GM12891 (cell line): ENCODE data around the gene ELOVL5.

Experiments
- POLR2A ChIP-seq: IDR thresholded peaks from 2 replicates; pipeline ENCODE4 v1.6.1; 2011; ENCODE audit warnings: low read depth, low read length, control low read depth
- POLR2AphosphoS5 ChIP-seq: IDR thresholded peaks from 2 replicates; pipeline ENCODE4 v1.6.1; 2011; ENCODE audit warnings: low read depth, low read length, control low read depth
- POU2F2 ChIP-seq: IDR thresholded peaks from 2 replicates; pipeline ENCODE4 v1.6.1; 2011; ENCODE audit warnings: low read depth, mild to moderate bottlenecking, control low read depth, low read length, moderate library complexity
- TAF1 ChIP-seq: IDR thresholded peaks from 2 replicates; pipeline ENCODE4 v1.6.1; 2011; ENCODE audit warnings: low read depth, low read length, control low read depth

DNA sequence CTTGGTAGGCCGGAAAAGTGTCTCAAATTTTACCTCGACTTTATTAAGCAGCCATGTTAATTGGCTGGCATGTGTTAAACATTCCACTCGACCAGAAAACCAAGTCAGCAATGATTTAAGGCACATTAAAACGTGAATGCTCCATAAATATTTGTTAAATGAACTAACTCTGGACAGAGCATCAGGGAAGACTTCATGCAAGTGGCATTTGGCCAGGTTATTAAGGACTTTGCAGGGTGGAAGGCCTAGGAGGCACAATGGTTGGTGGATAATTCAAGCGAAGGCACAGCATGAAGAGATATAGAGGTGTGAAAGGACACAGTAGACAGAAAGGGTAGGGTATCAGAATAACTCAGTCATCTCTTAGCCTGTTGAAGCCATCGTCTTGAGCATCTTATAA, 23.0 kb downstream of the ELOVL5 start:
- TF ChIP-seq POLR2A (no peak), POLR2AphosphoS5 (no peak), TAF1 (no peak), POU2F2 (no peak)
